Measurements from ENCODE around the gene GRN. TPM values are rescaled to one million over a fixed set of nuclear protein-coding genes. Genes with fewer than 3 reads are reported as not detected.
"Not testable (repeated sequence)": the region's sequence is repeated elsewhere in the genome, so short reads cannot be mapped to it uniquely, and the experiment has no call there.

The GRN gene
- total RNA-seq, 4 donors from 2014 or later = 294 to 451 (median 340) TPM

- TF ChIP-seq POLR2A (IDR thresholded peaks at IDR 0.05) (no peak), EP300 (IDR thresholded peaks at IDR 0.05) (no peak), POLR2AphosphoS5 (IDR thresholded peaks at IDR 0.05) (no peak)
- TF ChIP-seq, protein P1, sequence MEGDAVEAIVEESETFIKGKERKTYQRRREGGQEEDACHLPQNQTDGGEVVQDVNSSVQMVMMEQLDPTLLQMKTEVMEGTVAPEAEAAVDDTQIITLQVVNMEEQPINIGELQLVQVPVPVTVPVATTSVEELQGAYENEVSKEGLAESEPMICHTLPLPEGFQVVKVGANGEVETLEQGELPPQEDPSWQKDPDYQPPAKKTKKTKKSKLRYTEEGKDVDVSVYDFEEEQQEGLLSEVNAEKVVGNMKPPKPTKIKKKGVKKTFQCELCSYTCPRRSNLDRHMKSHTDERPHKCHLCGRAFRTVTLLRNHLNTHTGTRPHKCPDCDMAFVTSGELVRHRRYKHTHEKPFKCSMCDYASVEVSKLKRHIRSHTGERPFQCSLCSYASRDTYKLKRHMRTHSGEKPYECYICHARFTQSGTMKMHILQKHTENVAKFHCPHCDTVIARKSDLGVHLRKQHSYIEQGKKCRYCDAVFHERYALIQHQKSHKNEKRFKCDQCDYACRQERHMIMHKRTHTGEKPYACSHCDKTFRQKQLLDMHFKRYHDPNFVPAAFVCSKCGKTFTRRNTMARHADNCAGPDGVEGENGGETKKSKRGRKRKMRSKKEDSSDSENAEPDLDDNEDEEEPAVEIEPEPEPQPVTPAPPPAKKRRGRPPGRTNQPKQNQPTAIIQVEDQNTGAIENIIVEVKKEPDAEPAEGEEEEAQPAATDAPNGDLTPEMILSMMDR (IDR thresholded peaks at IDR 0.05) = no peak
- H3K4me1 ChIP-seq = peaks cover 21% of the 10 kb centered on the region
- H3K9me3 ChIP-seq = no peaks in the 10 kb centered on the region
- H3K27me3 ChIP-seq = peaks cover 33% of the 10 kb centered on the region
- H3K4me3 ChIP-seq = no peak overlapping the region
- no peak for DNase-seq (ENCODE audit: low spot score in 2 of 2)
- 40% methylated on average over 7 of the region's 7 CpGs for WGBS
- no peak overlapping the region for H3K27ac ChIP-seq
- H3K36me3 ChIP-seq = no peaks in the 10 kb centered on the region
These were observed 22.3 kb downstream of the GRN start for GRCh38 chr17:44367231-44367979.

DNA sequence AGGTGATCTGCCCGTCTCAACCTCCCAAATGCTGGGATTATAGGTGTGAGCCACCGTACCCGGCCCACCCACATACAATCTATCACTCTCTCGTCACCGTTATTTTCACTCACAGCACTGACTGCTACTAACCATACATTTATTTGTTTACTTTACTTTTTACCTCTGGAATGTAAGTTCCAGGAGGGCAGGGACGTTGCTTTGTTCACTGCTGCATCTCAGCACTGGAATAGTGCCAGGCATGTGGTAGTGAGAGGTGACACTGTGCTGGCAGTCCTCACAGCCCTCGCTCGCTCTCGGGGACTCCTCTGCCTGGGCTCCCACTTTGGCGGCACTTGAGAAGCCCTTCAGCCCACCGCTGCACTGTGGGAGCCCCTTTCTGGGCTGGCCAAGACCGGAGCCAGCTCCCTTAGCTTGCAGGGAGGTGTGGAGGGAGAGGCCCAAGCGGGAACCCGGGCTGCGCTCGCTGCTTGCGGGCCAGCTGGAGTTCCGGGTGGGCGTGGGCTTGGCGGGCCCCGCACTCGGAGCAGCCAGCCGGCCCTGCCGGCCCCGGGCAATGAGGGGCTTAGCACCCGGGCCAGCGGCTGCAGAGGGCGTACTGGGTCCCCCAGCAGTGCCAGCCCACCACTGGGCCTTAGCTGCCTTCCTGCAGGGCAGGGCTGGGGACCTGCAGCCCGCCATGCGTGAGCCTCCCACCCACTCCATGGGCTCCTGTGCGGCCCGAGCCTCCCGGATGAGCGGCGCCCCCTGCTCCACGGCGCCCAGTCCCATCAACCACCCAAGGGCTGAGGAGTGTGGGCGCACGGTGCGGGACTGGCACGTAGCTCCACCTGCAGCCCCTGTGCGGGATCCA is 23.5 kb downstream of the GRN start:
- H3K27me3 ChIP-seq = peaks cover 33% of the 10 kb centered on the region
- WGBS = 75% methylated on average over 12 of the region's 42 CpGs

DNA sequence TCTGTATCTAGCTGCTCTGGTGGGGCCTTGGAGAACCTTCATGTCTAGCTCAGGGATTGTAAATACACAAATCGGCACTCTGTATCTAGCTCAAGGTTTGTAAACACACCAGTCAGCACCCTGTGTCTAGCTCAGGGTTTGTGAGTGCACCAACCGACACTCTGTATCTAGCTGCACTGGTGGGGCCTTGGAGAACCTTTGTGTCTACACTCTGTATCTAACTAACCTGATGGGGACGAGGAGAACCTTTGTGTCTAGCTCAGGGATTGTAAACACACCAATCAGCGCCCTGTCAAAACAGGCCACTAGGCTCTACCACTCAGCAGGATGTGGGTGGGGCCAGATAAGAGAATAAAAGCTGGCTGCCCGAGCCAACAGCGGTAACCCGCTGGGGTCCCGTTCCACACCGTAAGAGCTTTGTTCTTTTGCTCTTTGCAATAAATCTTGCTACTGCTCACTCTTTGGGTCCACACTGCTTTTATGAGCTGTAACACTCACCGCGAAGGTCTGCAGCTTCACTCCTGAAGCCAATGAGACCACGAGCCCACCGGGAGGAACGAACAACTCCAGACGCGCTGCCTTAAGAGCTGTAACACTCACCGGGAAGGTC is 24.4 kb downstream of the GRN start:
- H3K4me1 ChIP-seq; H3K9me3 ChIP-seq; H3K27ac ChIP-seq; H3K36me3 ChIP-seq; H3K4me3 ChIP-seq; DNase-seq (ENCODE audit: low spot score in 2 of 2): not testable (repeated sequence)
- peaks cover 33% of the 10 kb centered on the region for H3K27me3 ChIP-seq
- WGBS = 54% methylated on average over 17 of the region's 17 CpGs

More for the DNA sequence above, 23.5 kb downstream of the GRN start:
- H3K4me1 ChIP-seq; H3K4me3 ChIP-seq; DNase-seq (ENCODE audit: low spot score in 2 of 2); H3K9me3 ChIP-seq; H3K36me3 ChIP-seq; H3K27ac ChIP-seq: not testable (repeated sequence)

DNA sequence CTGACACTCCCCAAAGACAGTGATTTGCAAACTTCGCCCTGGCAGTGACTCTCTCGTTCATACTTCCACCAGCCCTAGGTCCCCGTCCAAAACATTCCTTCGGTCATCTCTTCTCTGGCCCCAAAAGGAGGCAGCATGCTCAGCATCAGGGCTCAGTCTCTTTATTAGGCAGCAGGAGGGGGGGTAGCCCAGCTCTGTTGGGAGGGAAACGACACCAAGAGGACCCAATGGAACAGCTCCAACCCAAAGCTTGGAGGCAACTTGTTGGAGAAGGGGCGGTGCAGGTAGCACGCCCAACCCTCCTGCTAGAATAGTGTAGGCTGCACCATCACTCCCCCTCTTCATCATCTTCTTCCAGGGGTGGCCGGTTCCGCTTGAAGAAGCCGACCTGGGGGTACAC is 26.9 kb downstream of the GRN start:
- Histone ChIP-seq H3K27me3 (peaks cover 32% of the 10 kb centered on the region), H3K4me1 (peaks cover 4% of the 10 kb centered on the region), H3K4me3 (no peak overlapping the region), H3K27ac (no peak overlapping the region), H3K36me3 (no peaks in the 10 kb centered on the region), H3K9me3 (no peaks in the 10 kb centered on the region)
- TF ChIP-seq EP300 (IDR thresholded peaks at IDR 0.05) (no peak), POLR2A (IDR thresholded peaks at IDR 0.05) (no peak), POLR2AphosphoS5 (IDR thresholded peaks at IDR 0.05) (no peak)
- TF ChIP-seq, protein P1 (IDR thresholded peaks at IDR 0.05) = no peak
- 71% methylated on average over 10 of the region's 10 CpGs for WGBS
- no peak for DNase-seq (ENCODE audit: low spot score in 2 of 2)

- DNase-seq (ENCODE audit: low spot score in 2 of 2) = peak in 1 of 2 donors; percentile 61
- no peak for TF ChIP-seq POLR2A (IDR thresholded peaks at IDR 0.05)
- TF ChIP-seq EP300 (IDR thresholded peaks at IDR 0.05) = no peak
- TF ChIP-seq, protein P1 (IDR thresholded peaks at IDR 0.05) = no peak
- TF ChIP-seq POLR2AphosphoS5 (IDR thresholded peaks at IDR 0.05) = no peak
- no peaks in the 10 kb centered on the region for H3K36me3 ChIP-seq
- H3K4me1 ChIP-seq = no peaks in the 10 kb centered on the region
- H3K27ac ChIP-seq = no peak overlapping the region
- 42% methylated on average over 13 of the region's 31 CpGs for WGBS
- H3K27me3 ChIP-seq = peaks cover 24% of the 10 kb centered on the region
- H3K4me3 ChIP-seq = no peak overlapping the region
- H3K9me3 ChIP-seq = no peaks in the 10 kb centered on the region
These were observed 29.4 kb downstream of the GRN start for GRCh38 chr17:44374306-44375195.

All from suprapubic skin (tissue), 4 donors.